EL (cell line): ENCODE data around the gene KRT85.

ENCODE experiments used
- DNase-seq: peaks from one replicate; pipeline ENCODE4 v3.0.0-alpha.2; 2016

Gene KRT85

GRCh38 chr12:52394836-52395405 is 27.6 kb upstream of the KRT85 start:
- DNase-seq: no peak

GRCh38 chr12:52392465-52393007 is 25.3 kb upstream of the KRT85 start:
- no peak for DNase-seq

GRCh38 chr12:52391618-52392002 is 24.3 kb upstream of the KRT85 start:
- peak; percentile 31 for DNase-seq

- DNase-seq: peak; percentile 37
Observed at GRCh38 chr12:52390739-52391617, 23.7 kb upstream of the KRT85 start.

GRCh38 chr12:52389313-52390207 is 22.3 kb upstream of the KRT85 start:
- no peak for DNase-seq

- DNase-seq: no peak
Observed at GRCh38 chr12:52387859-52388258, 20.6 kb upstream of the KRT85 start.

GRCh38 chr12:52385226-52385702 is 18.0 kb upstream of the KRT85 start, which contains the start of gene KRT84:
Gene KRT84 (minus strand): TSS chr12:52385652. CDS start chr12:52385585, 67 bp downstream.
- DNase-seq: no peak

- DNase-seq: no peak
Observed at GRCh38 chr12:52383331-52383730, 16.1 kb upstream of the KRT85 start.

GRCh38 chr12:52382854-52383253 is 15.6 kb upstream of the KRT85 start:
- no peak for DNase-seq

GRCh38 chr12:52381206-52381605 is 13.9 kb upstream of the KRT85 start:
- no peak for DNase-seq

GRCh38 chr12:52380271-52380694 is 13.0 kb upstream of the KRT85 start:
- peak; percentile 30 for DNase-seq

- no peak for DNase-seq
Observed at GRCh38 chr12:52379536-52379935, 12.3 kb upstream of the KRT85 start.

GRCh38 chr12:52378091-52378490 is 10.8 kb upstream of the KRT85 start:
- DNase-seq: no peak

- no peak for DNase-seq
Observed at GRCh38 chr12:52377266-52377665, 10.0 kb upstream of the KRT85 start.

- DNase-seq: peak; percentile 75
Observed at GRCh38 chr12:52372216-52373154, 5.2 kb upstream of the KRT85 start.

GRCh38 chr12:52371716-52372115 is 4.4 kb upstream of the KRT85 start:
- DNase-seq: no peak

GRCh38 chr12:52370926-52371608 is 3.8 kb upstream of the KRT85 start:
- DNase-seq: no peak

GRCh38 chr12:52369809-52370208 is 2.5 kb upstream of the KRT85 start:
- DNase-seq: no peak

- no peak for DNase-seq
Observed at GRCh38 chr12:52369211-52369610, 1.9 kb upstream of the KRT85 start.

GRCh38 chr12:52368508-52368907 is 1.2 kb upstream of the KRT85 start:
- no peak for DNase-seq

GRCh38 chr12:52367876-52368275 is 595 bp upstream of the KRT85 start:
- DNase-seq: no peak
